HepG2 (cell line): ENCODE measurements around the gene ALB. TPM values are rescaled to one million over a fixed set of nuclear protein-coding genes. Genes with fewer than 3 reads are reported as not detected.

Experiments used
- ATAC-seq: fragments of 200-7000 bp; cut with Tn5 transposase; 3 replicates; pipeline ENCODE4 v1.9.1; 2020; ENCODE audit warnings: mild to moderate bottlenecking, moderate library complexity
- BruUV-seq: library from RNA; stranded (reverse); fragments of 400-500 nt; replicated peaks from 2 replicates; lab custom pipeline; 2021; lab: Mats Ljungman, UMichigan
- CTCF ChIA-PET: fragments of 300-600 bp; formaldehyde crosslinking; extraction: SDS; loops from one replicate; lab custom pipeline; 2021; ENCODE audit warnings: low total read pairs, inconsistent platforms, low intra/inter-chr PET ratio; lab: Yijun Ruan, JAX
- POLR2A ChIA-PET: fragments of 350-600 bp; sonication (Branson Sonifier 250); formaldehyde crosslinking; loops from one replicate; lab custom pipeline; 2020; ENCODE audit warnings: antibody characterized with exemption, inconsistent platforms; lab: Yijun Ruan, JAX
- DNase-seq: peaks from one replicate; pipeline ENCODE4 v3.0.0-alpha.2; 2015; ENCODE audit warnings: low spot score
- FAIRE-seq: peaks from 3 replicates; lab custom pipeline; 2011; peaks lifted over from hg19 to GRCh38; lab: Jason Lieb, UNC
- H2AFZ ChIP-seq: one replicate; pipeline ENCODE4 v1.6.1; 2011; ENCODE audit warnings: low read length, inconsistent platforms
- H3K27ac ChIP-seq: fragments of 300-600 bp; 3 replicates; pipeline ENCODE4 v1.8.0; 2011; ENCODE audit warnings: mixed run types, mild to moderate bottlenecking, mixed read lengths, low read length, inconsistent platforms; ENCODE audit not compliant: insufficient read depth; ENCODE audit errors: extremely low read length
- H3K27me3 ChIP-seq, 2 experiments: fragments of 200-600 bp in 1 of 2; 2 replicates in 1 of 2; 3 replicates in 1 of 2; pipeline versions ENCODE4 v1.6.0 to v1.8.0; 2011; ENCODE audit warnings: low read length in 2 of 2, mild to moderate bottlenecking in 2 of 2, moderate library complexity in 2 of 2, inconsistent platforms in 1 of 2; ENCODE audit not compliant: insufficient read depth in 2 of 2, control insufficient read depth in 1 of 2
- H3K36me3 ChIP-seq, 2 experiments: fragments of 200-600 bp in 1 of 2; replicated peaks in 1 of 2; 2 replicates in 1 of 2; 3 replicates in 1 of 2; pipeline versions ENCODE4 v1.5.1 to v1.8.0; 2011; ENCODE audit warnings: low read length in 2 of 2, inconsistent platforms in 1 of 2; ENCODE audit not compliant: insufficient read depth in 2 of 2, control insufficient read depth in 1 of 2
- H3K4me1 ChIP-seq: 2 replicates; pipeline ENCODE4 v1.5.1; 2012; ENCODE audit warnings: low read length, inconsistent platforms; ENCODE audit not compliant: insufficient read depth
- H3K4me2 ChIP-seq: 2 replicates; pipeline ENCODE4 v1.6.0; 2011; ENCODE audit warnings: low read depth, low read length, inconsistent platforms
- H3K4me3 ChIP-seq, 3 experiments: fragments of 200-600 bp in 1 of 3; sonication (generic), shearing (Covaris generic) in 1 of 3; replicated peaks in 1 of 3; 2 replicates each; pipeline ENCODE4 v1.5.1; 2011 to 2016; ENCODE audit warnings: low read length in 3 of 3, inconsistent platforms in 2 of 3, low read depth in 2 of 3, mild to moderate bottlenecking in 2 of 3, control low read depth in 1 of 3, mixed read lengths in 1 of 3; ENCODE audit not compliant: insufficient read depth in 1 of 3
- H3K79me2 ChIP-seq: one replicate; pipeline ENCODE4 v1.6.1; 2011; ENCODE audit warnings: low read length, inconsistent platforms; ENCODE audit not compliant: insufficient read depth
- H3K9ac ChIP-seq: 2 replicates; pipeline ENCODE4 v1.6.0; 2011; ENCODE audit warnings: mild to moderate bottlenecking, low read depth, low read length, inconsistent platforms; ENCODE audit not compliant: insufficient read depth
- H3K9me3 ChIP-seq: 2 replicates; pipeline ENCODE4 v1.5.1; 2012; ENCODE audit warnings: mild to moderate bottlenecking, low read length
- H4K20me1 ChIP-seq: 2 replicates; pipeline ENCODE4 v1.6.0; 2011; ENCODE audit warnings: inconsistent platforms, mild to moderate bottlenecking, low read length, moderate library complexity; ENCODE audit not compliant: insufficient read depth
- JUND ChIP-seq: sonication (generic); formaldehyde crosslinking; IDR thresholded peaks from 2 replicates; pipeline ENCODE4 v1.8.0; 2022; ENCODE audit warnings: mild to moderate bottlenecking, missing genetic modification reagents
- KLF12 ChIP-seq: sonication (generic); formaldehyde crosslinking; IDR thresholded peaks from 2 replicates; pipeline ENCODE4 v1.4.0; 2020; ENCODE audit warnings: missing genetic modification reagents, borderline replicate concordance
- KMT2B ChIP-seq: IDR thresholded peaks from 2 replicates; pipeline ENCODE4 v1.6.1; 2016; ENCODE audit warnings: missing genetic modification reagents, missing compliant biosample characterization
- MAFG ChIP-seq: sonication (generic); formaldehyde crosslinking; IDR thresholded peaks from 2 replicates; pipeline ENCODE4 v1.5.1; 2020; ENCODE audit warnings: mild to moderate bottlenecking, missing genetic modification reagents
- PHF8 ChIP-seq: sonication (generic); formaldehyde crosslinking; IDR thresholded peaks from 2 replicates; pipeline ENCODE4 v1.5.0; 2020; ENCODE audit warnings: missing genetic modification reagents
- POLR2AphosphoS5 ChIP-seq: IDR thresholded peaks from 2 replicates; pipeline ENCODE4 v1.6.1; 2012; ENCODE audit warnings: low read depth, low read length
- REXO4 ChIP-seq: sonication (generic); formaldehyde crosslinking; IDR thresholded peaks from 2 replicates; pipeline ENCODE4 v1.8.0; 2022; ENCODE audit warnings: missing genetic modification reagents, mild to moderate bottlenecking, borderline replicate concordance
- SOX13 ChIP-seq, 3 experiments: fragments of 450-650 bp in 1 of 3; sonication (generic) in 1 of 3; formaldehyde crosslinking in 1 of 3; IDR thresholded peaks in 2 of 3; conservative IDR thresholded peaks in 1 of 3; 2 replicates each; pipeline versions ENCODE4 v1.5.0 to v1.6.1; 2016 to 2020; ENCODE audit warnings: antibody characterized with exemption in 1 of 3, mild to moderate bottlenecking in 1 of 3, missing compliant biosample characterization in 1 of 3, missing genetic modification reagents in 1 of 3, moderate library complexity in 1 of 3
- STAT5B ChIP-seq: sonication (generic); formaldehyde crosslinking; IDR thresholded peaks from 2 replicates; pipeline ENCODE4 v1.4.0; 2020; ENCODE audit warnings: missing genetic modification reagents
- ZNF256 ChIP-seq: sonication (generic); formaldehyde crosslinking; conservative IDR thresholded peaks from 2 replicates; pipeline ENCODE4 v1.4.0; 2020; ENCODE audit warnings: missing genetic modification reagents
- ZNF614 ChIP-seq: IDR thresholded peaks from 2 replicates; pipeline ENCODE4 v1.6.1; 2018; ENCODE audit warnings: missing biosample characterization, missing genetic modification reagents, inconsistent platforms, borderline replicate concordance
- WGBS: methylation state at CpG from one replicate; pipeline ENCODE4 v1.1.6; 2017; ENCODE audit warnings: low lambda C conversion rate; 5-methylcytosine and 5-hydroxymethylcytosine counted together
- in situ Hi-C: cut with HindIII; loops from 2 replicates; pipeline ENCODE4 v1.10.0; 2017; ENCODE audit warnings: low pct_unique_long_range_greater_than_20kb; ENCODE audit not compliant: extremely low pct_ligation_motif_present
- intact Hi-C: fragments of 100-400 bp; cut with micrococcal nuclease; formaldehyde crosslinking; loops from one replicate; pipeline ENCODE4 v1.10.0; 2022; ENCODE audit not compliant: unreplicated experiment
- polyA plus RNA-seq, 8 experiments: library from polyadenylated mRNA; depleted of rRNA in 3 of 8; stranded (reverse) in 7 of 8; unstranded in 1 of 8; fragments of >200 nt; fragmentation: Illumina TruSeq in 4 of 8; extraction: Trizol in 4 of 8; gene quantifications; 2 replicates each; pipeline versions ENCODE4 v1.2.1 to v1.2.3, GENCODE V29; 2011 to 2016; ENCODE audit warnings: low read depth in 4 of 8, missing spikeins in 1 of 8, mixed read lengths in 1 of 8; ENCODE audit not compliant: insufficient read depth in 1 of 8
- total RNA-seq, 5 experiments: library from RNA; depleted of rRNA; stranded (reverse); fragments of >200 nt; fragmentation: Illumina TruSeq; extraction: Trizol; gene quantifications; 2 replicates each; pipeline ENCODE4 v1.2.3, GENCODE V29; 2016; ENCODE audit warnings: low read depth in 1 of 5
- TF ChIP-seq, protein P1 (sequence below): sonication (generic); formaldehyde crosslinking; conservative IDR thresholded peaks from 2 replicates; pipeline ENCODE4 v1.4.0; 2020; ENCODE audit warnings: missing genetic modification reagents
- TF ChIP-seq, protein P2 (sequence below): sonication (generic); formaldehyde crosslinking; IDR thresholded peaks from 2 replicates; pipeline ENCODE4 v1.5.1; 2020; ENCODE audit warnings: missing genetic modification reagents, mild to moderate bottlenecking, borderline replicate concordance
- TF ChIP-seq, protein P3 (sequence below): sonication (generic); formaldehyde crosslinking; IDR thresholded peaks from 2 replicates; pipeline ENCODE4 v1.5.0; 2020; ENCODE audit warnings: missing genetic modification reagents
- TF ChIP-seq, protein P4 (sequence below): sonication (generic); formaldehyde crosslinking; IDR thresholded peaks from 2 replicates; pipeline ENCODE4 v1.8.1; 2023; ENCODE audit warnings: mild to moderate bottlenecking, moderate library complexity, missing genetic modification reagents

Gene ALB
- total and polyA plus RNA-seq, 2 of the 13 experiments (the other 11 are each of a cell fraction or from before 2014, with no cell fraction given): 22,259 to 22,625 TPM

DNA sequence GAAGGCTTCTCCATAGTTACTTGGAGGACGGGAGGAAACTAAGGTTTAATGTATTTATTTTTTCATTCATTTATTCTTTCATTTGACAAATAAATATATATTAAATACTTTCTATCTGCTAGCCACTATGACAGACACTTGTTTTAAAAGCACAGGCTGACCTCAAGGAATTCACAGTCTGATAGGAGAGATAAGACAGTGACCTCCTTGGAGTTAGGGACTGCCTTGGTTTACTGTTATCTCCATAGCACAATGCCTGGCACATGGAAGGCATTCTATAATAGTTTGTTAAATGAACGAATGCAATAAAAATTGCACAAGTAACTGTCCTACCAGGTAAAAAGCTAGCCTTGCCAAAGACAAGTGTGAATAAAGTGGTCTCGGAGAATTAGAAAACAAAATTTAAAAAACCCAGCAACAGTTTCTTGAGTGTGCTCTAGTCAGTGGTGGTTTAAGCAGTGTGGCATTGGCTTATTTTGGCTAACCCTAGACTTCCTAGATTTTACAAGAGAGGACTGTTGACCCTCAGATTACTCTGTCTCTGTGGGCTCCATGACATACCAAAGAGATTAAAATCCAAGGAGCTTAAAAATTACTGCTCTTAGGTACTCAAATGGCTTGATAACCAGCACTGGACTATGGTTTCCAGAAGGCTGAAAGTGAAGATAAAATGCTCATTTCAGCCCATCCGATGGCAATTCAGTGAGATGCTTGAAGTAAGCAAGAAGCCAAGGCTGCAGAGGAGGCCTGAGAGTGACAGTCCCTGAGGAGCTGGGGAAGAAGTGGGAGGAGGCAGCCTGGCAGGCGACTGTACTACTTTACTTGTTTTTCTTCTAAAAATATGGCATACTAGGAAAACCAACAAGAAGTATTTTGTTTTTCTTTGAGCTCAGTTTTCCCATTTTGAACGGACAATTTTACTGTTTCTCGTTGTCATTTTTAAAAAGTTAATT is 41.6 kb downstream of the ALB start:
- no peaks in the 10 kb centered on the region for H3K27me3 ChIP-seq
- no peak for DNase-seq
- H3K9ac ChIP-seq: peak overlapping the region; percentile 1; the same call in 1 of the 2 replicates
- peak overlapping the region; percentile 64 for H3K27ac ChIP-seq
- no peak overlapping the region; a peak in 1 of 6 replicates for H3K4me3 ChIP-seq
- H4K20me1 ChIP-seq: peaks cover 16% of the 10 kb centered on the region; the same call in 1 of the 2 replicates
- H3K36me3 ChIP-seq: peaks cover 2 to 47% of the 10 kb centered on the region in 2 experiments
- TSS peak; percentile 0 for BruUV-seq
- FAIRE-seq: no peak
- intact Hi-C loops (loop anchor here (1.0 to 10.0 kb wide), 4 partner anchors 38 to 209 kb away; no protein-coding TSS in a partner anchor), in situ Hi-C loops (no loop called here)
- peaks cover 13% of the 10 kb centered on the region for H3K79me2 ChIP-seq
- WGBS: 77% methylated on average over 7 of the region's 7 CpGs
- peaks cover 88% of the 10 kb centered on the region for H3K4me1 ChIP-seq
- no peaks in the 10 kb centered on the region for H3K9me3 ChIP-seq
- peak; percentile 11 for ATAC-seq
- H2AFZ ChIP-seq: no peak overlapping the region
- peak overlapping the region; percentile 36 for H3K4me2 ChIP-seq
- CTCF ChIA-PET: interaction anchor here (0.7 to 4.0 kb wide), 8 partner anchors 11 to 134 kb away, joined by 3 to 138 read pairs (median 6); no protein-coding TSS in a partner anchor
- POLR2A ChIA-PET: interaction anchor here (0.7 to 2.3 kb wide), 9 partner anchors 10 to 104 kb away, joined by 3 to 17 read pairs (median 4); partner anchors contain the start of genes AFP and ALB
- TF ChIP-seq, protein P1, sequence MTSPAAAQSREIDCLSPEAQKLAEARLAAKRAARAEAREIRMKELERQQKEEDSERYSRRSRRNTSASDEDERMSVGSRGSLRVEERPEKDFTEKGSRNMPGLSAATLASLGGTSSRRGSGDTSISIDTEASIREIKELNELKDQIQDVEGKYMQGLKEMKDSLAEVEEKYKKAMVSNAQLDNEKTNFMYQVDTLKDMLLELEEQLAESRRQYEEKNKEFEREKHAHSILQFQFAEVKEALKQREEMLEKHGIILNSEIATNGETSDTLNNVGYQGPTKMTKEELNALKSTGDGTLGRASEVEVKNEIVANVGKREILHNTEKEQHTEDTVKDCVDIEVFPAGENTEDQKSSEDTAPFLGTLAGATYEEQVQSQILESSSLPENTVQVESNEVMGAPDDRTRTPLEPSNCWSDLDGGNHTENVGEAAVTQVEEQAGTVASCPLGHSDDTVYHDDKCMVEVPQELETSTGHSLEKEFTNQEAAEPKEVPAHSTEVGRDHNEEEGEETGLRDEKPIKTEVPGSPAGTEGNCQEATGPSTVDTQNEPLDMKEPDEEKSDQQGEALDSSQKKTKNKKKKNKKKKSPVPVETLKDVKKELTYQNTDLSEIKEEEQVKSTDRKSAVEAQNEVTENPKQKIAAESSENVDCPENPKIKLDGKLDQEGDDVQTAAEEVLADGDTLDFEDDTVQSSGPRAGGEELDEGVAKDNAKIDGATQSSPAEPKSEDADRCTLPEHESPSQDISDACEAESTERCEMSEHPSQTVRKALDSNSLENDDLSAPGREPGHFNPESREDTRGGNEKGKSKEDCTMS (CRISPR knock-in tag): no peak
- no peak for TF ChIP-seq JUND (CRISPR knock-in tag)
- TF ChIP-seq KLF12 (CRISPR knock-in tag): 0 out of 2 replicates have a peak, but pooled peaks have one; percentile 26
- TF ChIP-seq STAT5B (CRISPR knock-in tag): no peak
- TF ChIP-seq KMT2B: no peak
- TF ChIP-seq PHF8: peak; percentile 14
- TF ChIP-seq ZNF614 (CRISPR knock-in tag): no peak
- no peak for TF ChIP-seq REXO4 (CRISPR knock-in tag)
- peak; percentile 30 for TF ChIP-seq POLR2AphosphoS5
- TF ChIP-seq ZNF256 (CRISPR knock-in tag): no peak
- TF ChIP-seq, protein P2, sequence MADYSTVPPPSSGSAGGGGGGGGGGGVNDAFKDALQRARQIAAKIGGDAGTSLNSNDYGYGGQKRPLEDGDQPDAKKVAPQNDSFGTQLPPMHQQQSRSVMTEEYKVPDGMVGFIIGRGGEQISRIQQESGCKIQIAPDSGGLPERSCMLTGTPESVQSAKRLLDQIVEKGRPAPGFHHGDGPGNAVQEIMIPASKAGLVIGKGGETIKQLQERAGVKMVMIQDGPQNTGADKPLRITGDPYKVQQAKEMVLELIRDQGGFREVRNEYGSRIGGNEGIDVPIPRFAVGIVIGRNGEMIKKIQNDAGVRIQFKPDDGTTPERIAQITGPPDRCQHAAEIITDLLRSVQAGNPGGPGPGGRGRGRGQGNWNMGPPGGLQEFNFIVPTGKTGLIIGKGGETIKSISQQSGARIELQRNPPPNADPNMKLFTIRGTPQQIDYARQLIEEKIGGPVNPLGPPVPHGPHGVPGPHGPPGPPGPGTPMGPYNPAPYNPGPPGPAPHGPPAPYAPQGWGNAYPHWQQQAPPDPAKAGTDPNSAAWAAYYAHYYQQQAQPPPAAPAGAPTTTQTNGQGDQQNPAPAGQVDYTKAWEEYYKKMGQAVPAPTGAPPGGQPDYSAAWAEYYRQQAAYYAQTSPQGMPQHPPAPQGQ (CRISPR knock-in tag): no peak
- no peak for TF ChIP-seq MAFG (CRISPR knock-in tag)
- no peak for TF ChIP-seq SOX13 (IDR thresholded peaks at IDR 0.05)
- TF ChIP-seq SOX13 (CRISPR knock-in tag; conservative IDR thresholded peaks at IDR 0.05 in 1 of 2, IDR thresholded peaks at IDR 0.05 in 1 of 2): no peak
- TF ChIP-seq, protein P3, sequence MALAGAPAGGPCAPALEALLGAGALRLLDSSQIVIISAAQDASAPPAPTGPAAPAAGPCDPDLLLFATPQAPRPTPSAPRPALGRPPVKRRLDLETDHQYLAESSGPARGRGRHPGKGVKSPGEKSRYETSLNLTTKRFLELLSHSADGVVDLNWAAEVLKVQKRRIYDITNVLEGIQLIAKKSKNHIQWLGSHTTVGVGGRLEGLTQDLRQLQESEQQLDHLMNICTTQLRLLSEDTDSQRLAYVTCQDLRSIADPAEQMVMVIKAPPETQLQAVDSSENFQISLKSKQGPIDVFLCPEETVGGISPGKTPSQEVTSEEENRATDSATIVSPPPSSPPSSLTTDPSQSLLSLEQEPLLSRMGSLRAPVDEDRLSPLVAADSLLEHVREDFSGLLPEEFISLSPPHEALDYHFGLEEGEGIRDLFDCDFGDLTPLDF: 0 out of 2 replicates have a peak, but pooled peaks have one; percentile 32
- TF ChIP-seq, protein P4, sequence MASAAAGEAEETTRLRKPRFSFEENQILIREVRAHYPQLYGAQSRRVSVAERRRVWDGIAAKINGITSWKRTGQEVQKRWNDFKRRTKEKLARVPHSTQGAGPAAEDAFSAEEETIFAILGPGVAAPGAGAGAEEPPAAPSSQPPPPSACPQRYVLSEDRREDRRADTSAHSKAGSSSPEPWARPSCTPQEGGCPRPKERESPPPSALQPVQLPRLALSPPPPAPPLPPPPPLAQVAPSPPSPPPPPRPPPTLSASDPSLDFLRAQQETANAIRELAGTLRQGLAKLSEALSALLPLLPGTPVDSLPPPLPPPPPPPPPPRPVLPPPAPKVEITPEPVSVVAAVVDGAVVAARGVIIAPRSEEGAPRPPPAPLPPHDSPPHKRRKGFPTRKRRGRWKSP (CRISPR knock-in tag): no peak
